NCI-H510A treated with DMSO at 0.1 percent for 48 hours (cell line): ENCODE results near the gene CEP57.
"Not testable (repeated sequence)": the region's sequence is repeated elsewhere in the genome, so short reads cannot be mapped to it uniquely, and the experiment has no call there.

Source experiments
- DNase-seq: peaks from one replicate; lab custom pipeline; 2025; lab: John Stamatoyannopoulos, UW

CEP57 gene

GRCh38 chr11:95796501-95796900 is 6.2 kb downstream of the CEP57 start:
- DNase-seq = no peak

- DNase-seq = no peak
Observed at GRCh38 chr11:95799546-95799945, 9.2 kb downstream of the CEP57 start.

DNA sequence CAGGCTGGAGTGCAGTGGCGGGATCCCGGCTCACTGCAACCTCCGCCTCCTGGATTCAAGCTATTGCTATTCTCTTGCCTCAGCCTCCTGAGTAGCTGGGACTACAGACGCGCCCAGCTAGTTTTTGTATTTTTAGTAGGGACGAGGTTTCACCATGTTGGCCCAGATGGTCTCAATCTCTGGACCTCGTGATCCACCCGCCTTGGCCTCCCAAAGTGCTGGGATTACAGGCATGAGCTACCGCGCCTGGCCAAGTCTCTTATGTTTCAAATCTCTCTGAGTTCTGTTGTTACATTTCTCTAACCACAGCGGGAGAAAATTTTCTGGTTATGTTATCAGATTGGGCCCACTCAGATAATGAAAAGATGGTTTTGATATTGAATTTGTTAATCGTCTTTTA is 10.1 kb downstream of the CEP57 start:
- DNase-seq = no peak

- no peak for DNase-seq
Observed at GRCh38 chr11:95802806-95803205, 12.5 kb downstream of the CEP57 start.

- no peak for DNase-seq
Observed at GRCh38 chr11:95803973-95804372, 13.7 kb downstream of the CEP57 start.

- DNase-seq = no peak
Observed at GRCh38 chr11:95805869-95806268, 15.6 kb downstream of the CEP57 start.

- not testable (repeated sequence) for DNase-seq
Observed at GRCh38 chr11:95806464-95806863, 16.2 kb downstream of the CEP57 start.

- not testable (repeated sequence) for DNase-seq
Observed at GRCh38 chr11:95811052-95811451, 20.8 kb downstream of the CEP57 start.

DNA sequence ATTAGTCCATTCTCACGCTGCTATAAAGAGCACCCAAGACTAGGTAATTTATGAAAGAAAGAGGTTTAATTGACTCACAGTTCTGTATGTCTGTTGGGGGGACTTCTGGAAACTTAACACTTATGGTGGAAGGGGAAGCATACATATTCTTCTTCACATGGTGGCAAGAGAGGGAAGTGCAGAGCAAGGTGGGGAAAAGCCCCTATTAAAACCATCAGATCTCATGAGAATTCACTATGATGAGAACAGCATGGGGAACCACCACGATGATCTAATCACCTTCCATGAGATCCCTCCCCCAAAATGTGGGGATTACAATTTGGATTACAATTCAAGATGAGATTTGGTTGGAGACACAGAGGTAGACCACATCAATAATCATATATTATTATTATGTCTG is 25.7 kb downstream of the CEP57 start:
- no peak for DNase-seq

DNA sequence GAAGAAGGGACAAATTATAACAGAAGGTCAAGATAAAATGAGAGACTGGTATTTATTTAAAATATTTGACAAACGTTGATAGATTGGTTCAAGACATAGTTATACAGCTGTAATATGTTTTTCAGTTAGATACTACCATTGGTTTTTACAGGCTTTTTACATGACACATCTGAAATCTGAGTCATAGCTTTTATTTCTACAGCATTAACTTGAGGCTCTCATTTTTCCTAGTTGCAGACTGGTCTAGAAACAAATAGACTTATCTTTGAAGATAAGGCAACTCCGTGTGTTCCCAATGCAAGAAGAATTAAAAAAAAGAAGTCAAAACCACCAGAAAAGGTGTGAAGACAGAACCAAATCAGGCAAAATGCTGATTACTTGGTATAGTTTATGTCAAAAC is 31.3 kb downstream of the CEP57 start:
- DNase-seq = no peak

- no peak for DNase-seq
Observed at GRCh38 chr11:95827696-95828095, 37.4 kb downstream of the CEP57 start.

GRCh38 chr11:95829580-95830259 is 39.4 kb downstream of the CEP57 start:
- no peak for DNase-seq

- no peak for DNase-seq
Observed at GRCh38 chr11:95831198-95831883, 41.0 kb downstream of the CEP57 start.

- DNase-seq = no peak
Observed at GRCh38 chr11:95832763-95833162, 42.5 kb downstream of the CEP57 start.

- no peak for DNase-seq
Observed at GRCh38 chr11:95833378-95833777, 43.1 kb downstream of the CEP57 start.

DNA sequence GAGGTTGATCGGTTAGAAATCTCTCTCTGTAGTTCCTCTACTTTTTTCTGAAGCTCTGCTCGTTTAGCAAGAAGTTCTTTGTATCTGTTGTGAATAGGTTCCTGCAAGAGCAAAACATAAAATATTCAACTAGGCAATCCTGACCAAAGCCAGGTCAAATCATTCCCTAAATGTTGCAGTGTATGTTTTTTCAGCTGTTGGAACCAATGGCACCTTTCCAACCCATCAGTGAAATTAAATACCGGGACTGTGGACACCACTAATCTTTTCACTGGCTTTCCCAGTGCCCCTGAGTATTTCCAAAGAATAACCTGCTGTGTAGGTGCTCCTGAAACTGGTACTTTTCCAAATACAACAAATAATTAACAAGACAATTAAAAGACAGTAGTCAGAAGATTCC is 45.1 kb downstream of the CEP57 start:
- DNase-seq = no peak

GRCh38 chr11:95835768-95836488 is 45.6 kb downstream of the CEP57 start:
- DNase-seq = peak; percentile 60

- no peak for DNase-seq
Observed at GRCh38 chr11:95845167-95845566, 54.9 kb downstream of the CEP57 start.

- no peak for DNase-seq
Observed at GRCh38 chr11:95849087-95849825, 59.0 kb downstream of the CEP57 start.

- no peak for DNase-seq
Observed at GRCh38 chr11:95850137-95850536, 59.8 kb downstream of the CEP57 start.

DNA sequence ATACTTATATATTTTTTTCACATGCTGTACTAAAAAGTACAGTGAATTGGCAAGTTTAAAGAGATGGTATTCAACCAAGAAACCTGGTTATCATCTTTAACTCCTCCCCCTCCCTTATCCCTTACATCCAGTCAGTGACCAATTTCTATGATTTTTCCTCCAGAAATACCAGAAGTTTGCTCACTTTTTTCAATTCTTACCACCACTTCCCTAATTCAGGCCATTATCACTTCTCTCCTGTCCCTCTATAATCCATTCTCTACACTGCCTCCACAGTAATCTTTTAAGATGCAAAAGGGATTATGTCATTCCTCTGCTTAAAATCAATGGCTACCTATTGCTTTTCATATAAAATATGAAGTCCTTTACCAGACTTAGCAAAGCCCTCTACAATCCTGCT is 62.8 kb downstream of the CEP57 start:
- DNase-seq = no peak

GRCh38 chr11:95853862-95854261 is 63.6 kb downstream of the CEP57 start:
- DNase-seq = no peak
